ENCODE data around the gene ZFYVE16.

Gene ZFYVE16

GRCh38 chr5:80406980-80407734, 707 bp upstream of the ZFYVE16 start:
- no peak for DNase-seq (ENCODE audit: extremely low read depth, insufficient read length)
- Histone ChIP-seq H3K4me3 (replicated peaks; ENCODE audit: low read depth, low read length) (peak overlapping the region; percentile 82), H3K36me3 (ENCODE audit: control insufficient read depth, insufficient read depth, low read length) (no peaks in the 10 kb centered on the region), H3K27me3 (replicated peaks; ENCODE audit: control insufficient read depth, insufficient read depth, low read length) (no peaks in the 10 kb centered on the region)
- no peak for TF ChIP-seq CTCF (IDR thresholded peaks at IDR 0.05; ENCODE audit: insufficient read depth, low read length, poor library complexity, severe bottlenecking)

- TF ChIP-seq CTCF (IDR thresholded peaks at IDR 0.05; ENCODE audit: insufficient read depth, low read length, poor library complexity, severe bottlenecking): no peak
- no peak for DNase-seq (ENCODE audit: extremely low read depth, insufficient read length)
- Histone ChIP-seq H3K36me3 (ENCODE audit: control insufficient read depth, insufficient read depth, low read length) (no peaks in the 10 kb centered on the region), H3K27me3 (replicated peaks; ENCODE audit: control insufficient read depth, insufficient read depth, low read length) (no peaks in the 10 kb centered on the region), H3K4me3 (replicated peaks; ENCODE audit: low read depth, low read length) (peak overlapping the region; percentile 82)
Measured at GRCh38 chr5:80408484-80409366, 861 bp downstream of the ZFYVE16 start.

GRCh38 chr5:80409367-80409966, 1.6 kb downstream of the ZFYVE16 start:
- TF ChIP-seq CTCF (IDR thresholded peaks at IDR 0.05; ENCODE audit: insufficient read depth, low read length, poor library complexity, severe bottlenecking): no peak
- no peaks in the 10 kb centered on the region for H3K36me3 ChIP-seq (ENCODE audit: control insufficient read depth, insufficient read depth, low read length)
- DNase-seq (ENCODE audit: extremely low read depth, insufficient read length): no peak
- no peak overlapping the region for H3K4me3 ChIP-seq (replicated peaks; ENCODE audit: low read depth, low read length)
- H3K27me3 ChIP-seq (replicated peaks; ENCODE audit: control insufficient read depth, insufficient read depth, low read length): no peaks in the 10 kb centered on the region

- no peak for DNase-seq (ENCODE audit: extremely low read depth, insufficient read length)
- Histone ChIP-seq H3K36me3 (ENCODE audit: control insufficient read depth, insufficient read depth, low read length) (no peaks in the 10 kb centered on the region), H3K4me3 (replicated peaks; ENCODE audit: low read depth, low read length) (no peak overlapping the region), H3K27me3 (replicated peaks; ENCODE audit: control insufficient read depth, insufficient read depth, low read length) (no peaks in the 10 kb centered on the region)
- no peak for TF ChIP-seq CTCF (IDR thresholded peaks at IDR 0.05; ENCODE audit: insufficient read depth, low read length, poor library complexity, severe bottlenecking)
Measured at GRCh38 chr5:80411589-80412219, 3.8 kb downstream of the ZFYVE16 start.

GRCh38 chr5:80414113-80414512, 6.2 kb downstream of the ZFYVE16 start:
- no peak for TF ChIP-seq CTCF (IDR thresholded peaks at IDR 0.05; ENCODE audit: insufficient read depth, low read length, poor library complexity, severe bottlenecking)
- no peaks in the 10 kb centered on the region for H3K36me3 ChIP-seq (ENCODE audit: control insufficient read depth, insufficient read depth, low read length)
- DNase-seq (ENCODE audit: extremely low read depth, insufficient read length): no peak
- H3K27me3 ChIP-seq (replicated peaks; ENCODE audit: control insufficient read depth, insufficient read depth, low read length): no peaks in the 10 kb centered on the region
- no peak overlapping the region for H3K4me3 ChIP-seq (replicated peaks; ENCODE audit: low read depth, low read length)

Measured in GM06990 (cell line).